Loucy (cell line): Measurements from ENCODE around the gene LRCH2.

ENCODE experiments used
- EZH2phosphoT487 ChIP-seq: fragments of 200-600 bp; IDR thresholded peaks from 2 replicates; pipeline ENCODE4 v1.6.1; 2018; ENCODE audit warnings: antibody characterized with exemption, mild to moderate bottlenecking, moderate library complexity, borderline replicate concordance
- TF ChIP-seq, protein P1 (sequence below): fragments of 200-600 bp; sonication (generic); conservative IDR thresholded peaks from 2 replicates; pipeline ENCODE4 v1.5.1; 2014; ENCODE audit warnings: mild to moderate bottlenecking, antibody characterized with exemption, low read length

DNA sequence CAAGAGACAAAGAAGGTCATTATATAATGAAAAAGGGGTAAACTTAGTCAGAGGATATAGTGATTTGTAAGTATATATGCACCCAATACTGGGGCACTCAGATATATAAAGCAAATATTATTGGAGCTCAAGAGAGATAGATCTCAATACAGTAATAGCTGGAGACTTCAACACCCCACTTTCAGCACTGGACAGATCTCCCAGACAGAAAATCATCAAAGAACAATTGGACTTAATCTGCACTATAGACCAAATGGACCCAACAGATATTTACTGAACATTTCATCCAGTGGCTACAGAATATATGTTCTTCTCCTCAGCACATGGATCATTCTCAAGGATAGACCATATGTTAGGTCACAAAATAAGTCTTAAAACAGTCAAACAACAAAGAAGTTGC lies 91.8 kb downstream of the LRCH2 start:
- TF ChIP-seq, protein P1, sequence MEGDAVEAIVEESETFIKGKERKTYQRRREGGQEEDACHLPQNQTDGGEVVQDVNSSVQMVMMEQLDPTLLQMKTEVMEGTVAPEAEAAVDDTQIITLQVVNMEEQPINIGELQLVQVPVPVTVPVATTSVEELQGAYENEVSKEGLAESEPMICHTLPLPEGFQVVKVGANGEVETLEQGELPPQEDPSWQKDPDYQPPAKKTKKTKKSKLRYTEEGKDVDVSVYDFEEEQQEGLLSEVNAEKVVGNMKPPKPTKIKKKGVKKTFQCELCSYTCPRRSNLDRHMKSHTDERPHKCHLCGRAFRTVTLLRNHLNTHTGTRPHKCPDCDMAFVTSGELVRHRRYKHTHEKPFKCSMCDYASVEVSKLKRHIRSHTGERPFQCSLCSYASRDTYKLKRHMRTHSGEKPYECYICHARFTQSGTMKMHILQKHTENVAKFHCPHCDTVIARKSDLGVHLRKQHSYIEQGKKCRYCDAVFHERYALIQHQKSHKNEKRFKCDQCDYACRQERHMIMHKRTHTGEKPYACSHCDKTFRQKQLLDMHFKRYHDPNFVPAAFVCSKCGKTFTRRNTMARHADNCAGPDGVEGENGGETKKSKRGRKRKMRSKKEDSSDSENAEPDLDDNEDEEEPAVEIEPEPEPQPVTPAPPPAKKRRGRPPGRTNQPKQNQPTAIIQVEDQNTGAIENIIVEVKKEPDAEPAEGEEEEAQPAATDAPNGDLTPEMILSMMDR, result no peak
- TF ChIP-seq EZH2phosphoT487, result no peak
